Thymus (tissue), 11 donors: ENCODE measurements around the gene HOXB6. TPM values are rescaled to one million over a fixed set of nuclear protein-coding genes. Genes with fewer than 3 reads are reported as not detected.

Experiments
- DNase-seq, 9 donors: peaks; one replicate each; pipeline ENCODE4 v3.0.0-alpha.2; 2013; ENCODE audit warnings: low spot score in 9 of 9, low read depth in 6 of 9, missing footprints in 1 of 9
- H3K27ac ChIP-seq, 2 donors: one replicate each; pipeline ENCODE4 v1.5.1; 2013; ENCODE audit warnings: control low read depth in 1 of 2, low read depth in 1 of 2, low read length in 1 of 2, mild to moderate bottlenecking in 1 of 2, moderate library complexity in 1 of 2
- H3K27me3 ChIP-seq, 2 donors: one replicate each; pipeline ENCODE4 v1.5.1; 2013; ENCODE audit warnings: low read length in 1 of 2; ENCODE audit not compliant: control insufficient read depth in 2 of 2, insufficient read depth in 1 of 2
- H3K36me3 ChIP-seq, 2 donors: one replicate each; pipeline ENCODE4 v1.5.1; 2013; ENCODE audit warnings: low read length in 1 of 2, mild to moderate bottlenecking in 1 of 2, moderate library complexity in 1 of 2; ENCODE audit not compliant: control insufficient read depth in 2 of 2, insufficient read depth in 2 of 2
- H3K4me1 ChIP-seq, 2 donors: one replicate each; pipeline ENCODE4 v1.5.1; 2013; ENCODE audit warnings: low read length in 2 of 2; ENCODE audit not compliant: control insufficient read depth in 2 of 2, insufficient read depth in 2 of 2
- H3K4me3 ChIP-seq, 2 donors: one replicate each; pipeline ENCODE4 v1.5.1; 2013; ENCODE audit warnings: low read length in 2 of 2, control low read depth in 1 of 2, mild to moderate bottlenecking in 1 of 2
- H3K9me3 ChIP-seq, 2 donors: one replicate each; pipeline ENCODE4 v1.5.1; 2013; ENCODE audit warnings: low read length in 1 of 2, mild to moderate bottlenecking in 1 of 2; ENCODE audit not compliant: control insufficient read depth in 2 of 2, insufficient read depth in 1 of 2
- WGBS: extraction: QIAGEN DNeasy Blood & Tissue Kit; methylation state at CpG from one replicate; pipeline ENCODE4 v1.1.7; 2013; 5-methylcytosine and 5-hydroxymethylcytosine counted together
- polyA plus RNA-seq: library from polyadenylated mRNA; stranded (reverse); fragments of 200-250 nt; gene quantifications from one replicate; pipeline ENCODE4 v1.2.3, GENCODE V29; 2013
- total RNA-seq: library from RNA; stranded (reverse); fragments of 120-200 nt; gene quantifications from one replicate; pipeline ENCODE4 v1.2.4, GENCODE V29; 2013
- donor health status: healthy.

The HOXB6 gene
- total and polyA plus RNA-seq, 2 donors: 0.19 to 1.0 TPM

DNA sequence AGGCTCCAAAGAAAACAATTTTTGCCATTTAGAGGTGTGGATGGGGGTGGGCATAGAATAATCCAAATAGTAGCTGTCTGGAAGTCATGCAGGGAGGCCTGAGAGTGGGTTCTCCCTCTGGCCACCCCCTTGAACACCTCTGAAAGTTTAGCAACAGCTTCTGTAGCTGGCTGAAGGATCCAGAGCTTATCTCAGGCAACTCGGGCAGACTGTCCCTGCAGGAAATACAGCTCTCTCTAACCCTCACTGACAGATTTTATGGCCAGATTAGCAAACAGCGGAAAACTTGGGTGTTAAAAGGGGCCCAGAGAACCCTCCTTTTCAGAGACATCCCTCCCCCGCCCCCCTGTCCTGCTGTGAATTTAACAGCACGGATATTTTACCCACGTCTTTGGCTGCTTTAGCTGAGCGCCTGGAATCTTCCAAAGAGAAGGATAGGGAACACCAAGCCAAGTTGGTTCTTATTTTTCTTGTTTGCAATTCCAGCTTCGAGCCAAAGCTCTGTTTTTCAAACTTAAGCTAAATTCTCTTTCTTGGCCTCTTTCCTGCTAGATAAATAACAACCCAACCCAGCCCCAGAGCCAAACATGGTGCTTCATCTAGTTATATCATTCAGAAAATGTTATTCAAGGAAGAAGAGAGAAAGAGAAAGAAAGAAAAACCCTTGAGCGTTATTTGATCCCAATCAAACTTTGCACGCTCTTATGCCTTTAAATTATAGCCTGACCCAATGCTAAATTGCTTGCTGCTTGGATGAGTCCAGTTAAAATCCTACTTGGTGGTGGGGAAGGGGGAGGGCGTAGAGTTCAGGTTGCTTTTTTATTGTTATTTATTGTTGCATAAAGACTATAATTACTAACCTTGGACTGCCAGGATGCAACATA lies 57.6 kb downstream of the HOXB6 start:
- no peaks in the 10 kb centered on the region for H3K9me3 ChIP-seq
- DNase-seq: peak in 2 of 9 donors; percentile 22 to 57
- 41% methylated on average over 10 of the region's 10 CpGs for WGBS
- peaks cover 20 to 50% of the 10 kb centered on the region in 2 donors for H3K27me3 ChIP-seq
- H3K27ac ChIP-seq: peak overlapping the region; percentile 60 to 71
- H3K36me3 ChIP-seq: peaks cover 0 to 4% of the 10 kb centered on the region in 2 donors
- H3K4me3 ChIP-seq: peak overlapping the region in 1 of 2 donors; percentile 0
- H3K4me1 ChIP-seq: peaks cover 9 to 59% of the 10 kb centered on the region in 2 donors

- peak overlapping the region in 1 of 2 donors; percentile 0 for H3K4me3 ChIP-seq
- no peaks in the 10 kb centered on the region for H3K9me3 ChIP-seq
- peak in 1 of 9 donors; percentile 55 for DNase-seq
- H3K4me1 ChIP-seq: peaks cover 9 to 65% of the 10 kb centered on the region in 2 donors
- peaks cover 0 to 4% of the 10 kb centered on the region in 2 donors for H3K36me3 ChIP-seq
- 56% methylated on average over 10 of the region's 10 CpGs for WGBS
- peaks cover 21 to 55% of the 10 kb centered on the region in 2 donors for H3K27me3 ChIP-seq
- peak overlapping the region; percentile 60 to 71 for H3K27ac ChIP-seq
Observed at GRCh38 chr17:48546137-48546923, 58.5 kb downstream of the HOXB6 start.

Other genes starting within 250 kb of the HOXB6 start
- gene SKAP1, start 174.8 kb downstream of the HOXB6 start, total RNA-seq: 28.8 TPM
- gene SKAP1, start 174.8 kb downstream of the HOXB6 start, polyA plus RNA-seq: 64.4 TPM
- gene HOXB1, start 74.0 kb downstream of the HOXB6 start, total RNA-seq: not detected
- gene HOXB1, start 74.0 kb downstream of the HOXB6 start, polyA plus RNA-seq: 0.11 TPM
- 3.0 TPM for gene HOXB2, start 59.9 kb downstream of the HOXB6 start, total RNA-seq
- 11.1 TPM for gene HOXB2, start 59.9 kb downstream of the HOXB6 start, polyA plus RNA-seq
- gene HOXB4, start 26.6 kb downstream of the HOXB6 start, total RNA-seq: 0.90 TPM
- gene HOXB4, start 26.6 kb downstream of the HOXB6 start, polyA plus RNA-seq: 1.5 TPM
- gene HOXB3, start 14.7 kb downstream of the HOXB6 start, total RNA-seq: 1.5 TPM
- gene HOXB3, start 14.7 kb downstream of the HOXB6 start, polyA plus RNA-seq: 3.3 TPM
- gene HOXB5, start 11.2 kb downstream of the HOXB6 start, total RNA-seq: not detected
- gene HOXB5, start 11.2 kb downstream of the HOXB6 start, polyA plus RNA-seq: 0.16 TPM
- gene HOXB7, start 6.0 kb upstream of the HOXB6 start, total RNA-seq: 0.09 TPM
- gene HOXB7, start 6.0 kb upstream of the HOXB6 start, polyA plus RNA-seq: 1.0 TPM
- not detected for gene HOXB8, start 10.3 kb upstream of the HOXB6 start, total RNA-seq
- 0.07 TPM for gene HOXB8, start 10.3 kb upstream of the HOXB6 start, polyA plus RNA-seq
- 0.05 TPM for gene HOXB9, start 21.4 kb upstream of the HOXB6 start, total RNA-seq
- 0.27 TPM for gene HOXB9, start 21.4 kb upstream of the HOXB6 start, polyA plus RNA-seq
- gene PRAC1, start 117.5 kb upstream of the HOXB6 start, total RNA-seq: not detected
- gene PRAC1, start 117.5 kb upstream of the HOXB6 start, polyA plus RNA-seq: 0.91 TPM
- not detected for gene PRAC2, start 118.2 kb upstream of the HOXB6 start, total RNA-seq
- gene PRAC2, start 118.2 kb upstream of the HOXB6 start, polyA plus RNA-seq: 0.07 TPM
- gene HOXB13, start 123.8 kb upstream of the HOXB6 start, total RNA-seq: 0.24 TPM
- 0.32 TPM for gene HOXB13, start 123.8 kb upstream of the HOXB6 start, polyA plus RNA-seq
- gene TTLL6, start 212.2 kb upstream of the HOXB6 start, total RNA-seq: 0.42 TPM
- 0.41 TPM for gene TTLL6, start 212.2 kb upstream of the HOXB6 start, polyA plus RNA-seq
- gene CALCOCO2, start 226.0 kb upstream of the HOXB6 start, total RNA-seq: 30.8 TPM
- gene CALCOCO2, start 226.0 kb upstream of the HOXB6 start, polyA plus RNA-seq: 90.6 TPM